LoVo (cell line): ENCODE results near the gene MT1X.

ENCODE experiments used
- DNase-seq: peaks from one replicate; pipeline ENCODE4 v3.0.0-alpha.2; 2016; ENCODE audit warnings: low spot score

The MT1X gene

DNA sequence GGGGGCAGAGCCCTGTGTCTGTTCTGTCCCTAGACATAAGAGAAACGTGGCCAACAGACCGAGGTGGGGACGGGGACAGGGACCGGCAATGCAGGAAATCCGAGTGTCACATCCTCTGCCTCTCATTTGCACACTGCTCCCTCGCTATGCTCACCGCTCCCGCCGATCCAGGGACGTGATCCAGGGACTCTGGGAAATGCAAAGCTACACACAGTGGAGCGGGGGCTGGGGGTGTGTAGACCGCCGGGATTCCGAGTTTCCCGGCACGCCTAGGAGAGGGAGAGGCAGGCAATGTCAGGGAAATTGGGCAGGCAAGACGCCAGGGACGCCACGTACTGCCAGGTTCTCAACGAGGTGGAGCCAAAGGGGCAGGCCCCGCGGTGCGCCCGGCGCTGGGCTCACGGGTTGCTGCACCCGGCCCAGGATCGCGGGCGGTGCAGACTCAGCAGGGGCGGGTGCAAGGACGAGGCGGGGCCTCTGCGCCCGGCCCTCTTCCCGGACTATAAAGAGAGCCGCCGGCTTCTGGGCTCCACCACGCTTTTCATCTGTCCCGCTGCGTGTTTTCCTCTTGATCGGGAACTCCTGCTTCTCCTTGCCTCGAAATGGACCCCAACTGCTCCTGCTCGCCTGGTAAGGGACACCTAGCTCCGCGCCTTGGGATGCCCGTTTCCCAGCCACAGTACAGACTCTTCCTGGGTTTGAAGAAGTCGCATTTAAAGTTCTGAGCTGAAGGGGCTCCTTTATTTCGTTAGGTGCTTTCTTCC is at the start of gene MT1X:
TSS of gene MT1X (plus strand) at position 532 of the 764 bp plus-strand sequence. CDS start at position 603, 71 bp downstream.
- DNase-seq = peak; percentile 93

DNA sequence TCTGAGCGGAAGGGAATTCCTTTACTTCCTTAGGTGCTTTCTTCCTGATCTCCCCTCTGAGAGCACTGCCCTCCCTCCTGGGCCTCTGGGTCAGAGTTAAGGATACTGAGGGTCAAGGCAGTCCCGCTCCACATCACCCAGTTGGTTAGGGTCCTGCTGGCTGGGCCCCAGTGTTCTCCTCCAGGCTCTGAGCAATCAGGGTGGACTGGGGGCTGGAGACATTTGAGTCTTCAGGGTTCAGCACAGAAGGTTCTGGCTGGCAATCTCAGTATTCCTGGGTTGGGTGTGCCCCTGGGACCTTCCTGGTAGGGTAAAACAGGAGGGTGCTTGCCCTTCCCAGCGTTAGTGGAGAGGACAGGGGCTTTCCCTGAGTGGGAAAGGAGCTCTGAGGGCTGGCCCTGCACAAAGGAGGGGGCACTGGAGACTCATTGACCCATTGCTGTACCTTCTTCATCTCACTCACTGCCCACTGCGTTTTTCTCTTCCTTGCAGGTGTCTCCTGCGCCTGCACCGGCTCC is 49.4 kb upstream of the MT1X start:
- DNase-seq = no peak

DNA sequence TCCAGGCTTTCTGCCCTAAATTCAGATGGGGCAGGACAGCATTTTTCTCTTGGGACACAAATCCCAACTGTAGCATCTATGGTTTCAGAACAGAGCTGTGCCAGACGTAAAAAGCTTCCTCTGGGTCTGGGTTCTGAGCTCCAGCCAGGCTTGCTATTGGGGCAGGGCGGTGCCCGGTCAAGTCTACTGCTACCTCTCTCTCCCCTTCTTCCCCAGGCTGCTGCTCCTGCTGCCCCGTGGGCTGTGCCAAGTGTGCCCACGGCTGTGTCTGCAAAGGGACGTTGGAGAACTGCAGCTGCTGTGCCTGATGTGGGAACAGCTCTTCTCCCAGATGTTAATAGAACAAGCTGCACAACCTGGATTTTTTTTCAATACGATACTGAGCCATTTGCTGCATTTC is 48.7 kb upstream of the MT1X start:
- DNase-seq = no peak

DNA sequence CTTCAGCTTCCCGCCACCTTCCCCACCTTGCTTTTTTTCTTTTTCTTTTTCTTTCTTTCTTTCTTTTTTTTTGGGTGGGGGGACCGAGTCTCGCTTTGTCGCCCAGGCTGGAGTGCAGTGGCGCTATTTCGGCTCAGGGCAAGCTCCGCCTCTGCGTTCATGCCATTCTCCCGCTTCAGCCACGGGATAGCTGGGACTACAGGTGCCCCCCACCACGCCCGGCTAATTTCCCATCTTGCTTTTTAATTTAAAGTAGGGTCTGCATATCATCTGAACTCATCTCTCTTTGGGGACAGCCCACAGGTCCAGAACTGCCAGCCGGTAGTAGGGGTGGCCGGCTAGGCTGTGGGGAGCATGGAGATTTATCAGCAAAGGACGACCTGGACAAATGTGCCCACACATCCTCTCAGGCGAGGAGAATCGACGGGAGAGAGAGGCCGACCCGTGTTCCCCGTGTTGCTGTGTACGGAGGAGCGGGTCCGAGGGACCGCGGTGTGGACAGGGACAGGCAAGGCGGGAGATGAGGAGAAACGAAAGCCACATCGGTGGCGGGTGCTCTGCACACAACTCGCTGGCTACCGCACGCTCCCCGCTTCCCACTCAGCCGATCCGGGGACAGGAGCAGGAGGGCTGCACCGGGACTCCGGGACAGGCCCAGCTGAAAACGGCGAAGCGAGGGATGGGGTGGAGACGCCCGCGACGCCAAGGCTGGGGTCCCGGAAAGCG is 47.4 kb upstream of the MT1X start:
- DNase-seq = no peak

DNA sequence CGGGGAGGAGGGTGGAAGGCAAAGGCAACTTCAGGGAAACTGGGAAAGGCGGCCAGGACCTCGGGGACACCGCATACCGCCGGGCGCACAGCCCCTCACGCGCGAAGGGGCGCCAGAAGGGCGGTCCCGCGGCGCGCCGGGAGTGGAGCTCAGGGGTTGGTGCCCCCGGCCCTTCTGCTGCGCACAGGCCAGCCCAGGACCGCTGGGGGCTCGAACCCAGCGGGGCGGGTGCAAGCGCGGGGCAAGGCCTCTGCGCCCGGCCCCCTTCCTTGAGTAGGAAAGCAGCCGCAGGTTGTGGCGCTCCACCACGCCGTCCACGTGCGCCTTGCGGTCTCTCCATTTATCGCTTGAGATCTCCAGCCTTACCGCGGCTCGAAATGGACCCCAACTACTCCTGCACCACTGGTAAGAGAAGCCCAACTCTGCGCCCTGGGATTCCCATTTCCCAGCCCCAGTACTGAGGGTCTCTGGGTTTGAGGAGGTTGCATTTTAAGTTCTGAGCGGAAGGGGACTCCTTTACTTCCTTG is 46.8 kb upstream of the MT1X start:
- DNase-seq = no peak

DNA sequence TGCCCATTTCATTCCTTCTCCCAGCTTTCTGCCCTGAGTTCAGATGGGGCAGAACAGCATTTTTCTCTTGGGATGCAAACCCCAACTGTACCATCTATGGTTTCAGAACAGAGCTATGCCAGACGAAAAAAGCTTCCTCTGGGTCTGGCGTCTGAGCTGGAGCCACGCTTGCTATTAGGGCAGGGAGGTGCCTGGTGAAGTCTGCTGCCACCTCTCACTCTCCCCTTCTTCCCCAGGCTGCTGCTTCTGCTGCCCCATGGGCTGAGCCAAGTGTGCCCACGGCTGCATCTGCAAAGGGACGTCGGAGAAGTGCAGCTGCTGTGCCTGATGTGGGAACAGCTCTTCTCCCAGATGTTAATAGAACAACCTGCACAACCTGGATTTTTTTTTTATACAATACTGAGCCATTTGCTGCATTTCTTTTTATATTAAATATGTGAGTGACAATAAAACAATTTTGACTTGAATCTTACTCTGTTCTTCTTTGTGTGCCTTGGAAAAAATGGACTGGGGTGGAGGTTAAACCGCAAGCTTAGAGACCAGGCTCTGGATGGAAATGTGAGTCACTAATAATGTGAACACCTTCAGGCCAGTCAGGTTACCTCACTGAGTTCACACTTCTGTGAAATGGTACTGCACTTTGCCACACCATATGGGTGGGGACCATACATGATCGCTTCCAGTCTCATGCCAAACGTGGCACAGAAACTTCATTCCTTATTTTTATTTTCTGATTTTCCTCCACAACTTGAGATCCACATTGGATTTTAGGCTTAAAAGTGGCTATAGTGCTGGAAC is 45.5 kb upstream of the MT1X start:
- DNase-seq = no peak

DNA sequence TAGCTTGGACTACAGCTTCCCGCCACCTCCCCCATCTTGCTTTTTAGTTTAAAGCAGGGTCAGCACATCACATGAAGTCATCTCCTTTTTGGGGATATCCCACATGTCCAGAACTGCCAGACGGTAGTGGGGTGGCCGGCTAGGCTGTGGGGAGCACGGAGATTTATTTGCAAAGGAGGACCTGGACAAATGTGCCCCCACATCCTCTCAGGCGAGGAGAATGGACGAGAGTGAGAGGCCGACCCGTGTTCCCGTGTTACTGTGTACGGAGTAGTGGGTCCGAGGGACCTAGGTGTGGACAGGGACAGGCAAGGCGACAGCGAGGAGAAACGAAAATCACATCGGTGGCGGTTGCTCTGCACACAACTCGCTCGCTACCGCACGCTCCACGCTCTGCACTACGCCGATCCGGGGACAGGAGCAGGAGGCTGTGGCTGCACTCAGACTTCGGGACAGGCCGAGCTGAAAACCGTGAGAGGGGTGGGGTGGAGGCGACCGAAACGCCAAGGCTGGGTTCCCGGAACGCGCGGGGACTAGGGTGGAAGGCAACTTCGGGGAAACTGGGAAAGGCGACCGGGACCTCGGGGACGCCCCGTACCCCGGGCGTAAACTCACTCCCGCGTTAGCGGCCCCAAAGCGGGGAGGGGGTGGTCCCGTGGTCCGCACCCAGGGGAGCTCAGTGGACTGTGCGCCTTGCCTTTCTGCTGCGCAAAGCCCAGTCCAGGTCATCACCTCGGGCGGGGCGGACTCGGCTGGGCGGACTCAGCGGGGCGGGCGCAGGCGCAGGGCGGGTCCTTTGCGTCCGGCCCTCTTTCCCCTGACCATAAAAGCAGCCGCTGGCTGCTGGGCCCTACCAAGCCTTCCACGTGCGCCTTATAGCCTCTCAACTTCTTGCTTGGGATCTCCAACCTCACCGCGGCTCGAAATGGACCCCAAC is 44.2 kb upstream of the MT1X start, which contains the start of gene MT1A:
TSS of gene MT1A (plus strand) at position 853 of the 937 bp plus-strand sequence. CDS start at position 926, 73 bp downstream.
- DNase-seq = peak; percentile 77

DNA sequence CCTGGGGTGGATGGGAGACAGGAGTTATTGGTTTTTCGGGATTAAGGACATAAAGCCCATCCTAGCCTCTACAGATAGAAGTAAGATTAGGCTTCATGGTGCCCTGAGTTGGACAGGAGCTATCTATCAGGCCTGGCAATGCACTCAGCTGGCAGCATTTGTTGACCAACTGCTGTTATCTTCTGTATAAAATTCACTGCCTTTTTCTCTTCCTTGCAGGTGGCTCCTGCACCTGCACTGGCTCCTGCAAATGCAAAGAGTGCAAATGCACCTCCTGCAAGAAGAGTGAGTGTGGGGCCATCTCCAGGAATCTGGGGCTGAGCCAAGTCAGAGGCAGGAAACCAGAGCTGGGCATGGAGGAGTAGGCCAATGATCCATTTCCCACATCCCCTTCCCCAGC is 43.2 kb upstream of the MT1X start:
- no peak for DNase-seq

DNA sequence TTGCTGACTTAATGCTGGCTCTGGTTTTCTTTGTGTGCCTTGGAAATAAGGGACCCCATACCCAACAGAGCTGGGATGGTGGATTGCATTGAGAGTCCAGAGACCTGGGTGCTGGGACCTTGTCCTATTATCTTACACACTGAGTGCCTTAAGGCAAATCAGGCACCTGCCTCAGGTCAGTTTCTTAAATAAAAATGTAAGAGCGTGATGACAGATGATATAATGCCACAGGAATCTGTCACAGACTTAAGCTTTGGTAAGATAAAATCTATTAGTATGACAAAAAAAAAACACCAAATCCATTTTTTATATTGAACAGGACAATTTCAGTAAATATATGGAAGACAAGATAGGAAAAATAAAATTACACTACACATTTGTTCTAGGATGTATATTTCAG is 42.2 kb upstream of the MT1X start:
- DNase-seq = no peak

DNA sequence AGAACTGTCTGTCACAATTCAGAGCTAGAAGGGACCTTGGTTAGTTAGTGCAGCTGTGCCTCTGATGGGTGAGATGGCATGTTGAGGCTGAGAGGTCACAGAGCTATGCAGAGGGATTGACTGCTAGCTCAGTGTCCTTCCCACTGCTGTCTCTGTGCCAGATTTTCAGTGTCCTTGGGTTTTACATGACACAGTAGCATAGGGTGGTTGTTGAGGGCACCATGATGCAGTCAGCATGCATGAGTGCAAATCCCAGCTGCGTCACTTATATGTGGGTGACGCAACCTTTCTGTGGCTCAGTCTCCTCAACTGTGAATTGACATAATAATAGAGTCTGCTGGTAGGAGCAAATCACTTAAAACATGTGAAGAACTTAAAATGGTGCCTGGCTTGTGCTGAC is 41.1 kb upstream of the MT1X start:
- no peak for DNase-seq

DNA sequence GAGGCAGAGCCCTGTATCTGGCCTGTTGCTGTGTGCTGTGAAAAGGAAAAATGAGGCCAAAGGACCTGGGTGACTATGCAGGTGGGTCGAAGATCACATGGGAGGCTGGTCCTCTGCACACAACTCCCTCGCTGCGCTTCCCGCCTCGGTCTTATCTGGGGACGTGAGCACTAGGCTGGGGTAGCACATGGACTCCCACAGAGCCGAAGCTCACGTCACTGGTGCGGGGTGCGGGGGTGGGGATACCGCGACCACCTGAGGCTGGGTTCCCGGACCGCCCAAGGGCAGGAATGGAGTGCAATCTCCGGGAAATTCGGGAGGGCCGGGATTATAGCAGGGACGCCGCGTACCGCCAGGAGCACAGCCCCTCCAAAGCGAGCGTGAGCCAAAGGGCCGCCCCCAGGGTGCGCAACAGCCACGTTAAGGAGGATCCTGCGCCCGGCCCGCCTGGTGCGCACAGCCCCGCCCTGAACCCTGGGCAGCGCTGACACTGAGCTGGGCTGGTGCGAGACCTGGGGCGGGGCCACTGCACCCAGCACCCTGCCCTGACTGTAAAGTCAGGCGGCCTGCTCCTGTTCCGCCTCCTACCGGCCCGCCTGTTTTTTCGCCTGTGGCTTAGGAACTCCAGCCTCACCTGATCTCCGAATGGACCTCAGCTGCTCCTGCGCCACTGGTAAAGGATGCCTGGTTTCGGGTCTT is 39.0 kb upstream of the MT1X start:
- peak; percentile 83 for DNase-seq

DNA sequence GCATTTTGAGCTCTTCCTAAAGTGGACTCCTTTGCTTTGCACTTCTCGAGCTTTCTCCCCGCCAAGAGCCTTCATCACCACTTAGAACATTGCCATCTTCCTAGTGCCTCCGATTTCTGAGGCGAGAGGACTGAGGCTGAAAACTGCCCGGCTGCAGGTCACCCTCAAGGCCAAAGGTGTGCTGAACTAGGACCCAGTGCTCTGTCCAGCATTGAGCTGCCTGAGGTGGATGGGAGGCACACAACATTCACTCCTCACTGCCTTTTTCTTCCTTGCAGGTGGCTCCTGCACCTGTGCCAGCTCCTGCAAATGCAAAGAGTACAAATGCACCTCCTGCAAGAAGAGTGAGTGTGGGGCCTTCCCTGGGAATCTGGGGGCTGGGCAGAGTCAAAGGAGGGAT is 38.4 kb upstream of the MT1X start:
- DNase-seq = no peak

DNA sequence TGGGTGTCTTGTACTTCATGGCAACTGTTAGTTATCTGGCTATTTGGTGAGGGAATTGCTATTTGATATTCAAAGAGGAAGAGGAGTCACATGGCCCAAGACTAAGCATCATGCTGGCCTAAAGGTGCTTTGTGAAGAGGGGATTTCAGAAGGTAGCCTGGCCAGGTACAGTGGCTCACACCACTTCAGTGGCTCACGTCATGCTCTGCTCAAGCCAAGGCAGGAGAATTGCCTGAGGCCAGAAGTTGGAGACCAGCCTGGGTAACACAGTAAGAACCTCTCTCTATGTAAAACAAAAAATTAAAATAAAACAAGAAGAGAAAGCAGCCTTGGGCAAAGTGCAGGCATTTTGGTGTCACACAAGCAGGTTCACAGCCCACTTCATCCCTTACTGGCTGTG is 37.0 kb upstream of the MT1X start:
- no peak for DNase-seq

DNA sequence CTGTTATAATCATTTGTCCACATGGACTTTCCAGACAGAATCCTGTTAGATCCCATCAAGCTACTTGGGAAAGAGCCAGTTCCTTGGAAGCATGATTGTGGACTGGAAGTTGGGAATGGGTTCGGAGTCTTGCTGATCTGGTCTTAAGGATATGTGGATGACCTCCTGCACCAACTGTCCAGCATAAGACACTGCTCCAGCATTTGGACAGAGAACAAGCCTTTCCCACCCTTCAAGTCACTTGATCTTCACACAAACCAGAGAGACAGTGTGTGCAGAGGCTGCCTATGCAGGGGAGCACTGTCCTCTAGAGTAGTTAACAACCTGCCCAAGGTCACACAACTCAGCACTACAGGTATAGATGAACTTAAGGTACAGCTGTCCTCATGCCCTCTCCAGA is 36.4 kb upstream of the MT1X start:
- DNase-seq = no peak

DNA sequence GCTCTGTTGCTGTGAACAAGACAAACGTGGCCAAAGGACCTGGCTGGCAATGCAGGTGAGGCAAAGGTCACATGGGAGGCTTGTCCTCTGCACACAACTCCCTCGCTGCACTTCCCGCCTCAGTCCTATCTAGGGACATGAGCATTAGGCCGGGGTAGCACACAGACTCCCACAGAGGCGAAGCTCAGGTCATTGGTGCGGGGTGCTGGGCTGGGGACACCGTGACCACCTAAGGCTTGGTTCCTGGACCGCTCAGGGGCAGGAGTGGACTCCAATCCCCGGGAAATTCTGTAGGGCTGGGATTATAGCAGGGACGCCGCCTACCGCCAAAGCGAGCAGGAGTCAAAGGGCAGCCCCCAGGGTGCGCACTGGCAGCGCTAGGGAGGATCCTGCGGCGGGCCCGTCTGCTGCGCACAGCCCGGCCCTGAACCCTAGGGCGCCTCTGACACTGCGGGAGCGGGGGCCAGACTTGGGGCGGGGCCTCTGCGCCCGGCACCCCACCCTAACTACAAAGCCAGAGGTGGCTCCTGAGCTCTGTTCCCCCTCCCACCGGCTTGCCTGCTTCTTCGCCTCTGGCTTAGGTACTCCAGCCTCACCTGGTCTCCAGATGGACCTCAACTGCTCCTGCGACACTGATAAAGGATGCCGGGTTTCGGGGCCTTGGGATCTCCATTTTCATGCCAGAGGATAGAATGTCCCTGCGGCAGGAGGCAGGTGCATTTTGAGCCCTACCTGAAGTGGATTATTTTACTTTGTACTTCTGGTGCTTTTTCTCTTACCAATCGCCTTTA is 34.4 kb upstream of the MT1X start:
- no peak for DNase-seq

DNA sequence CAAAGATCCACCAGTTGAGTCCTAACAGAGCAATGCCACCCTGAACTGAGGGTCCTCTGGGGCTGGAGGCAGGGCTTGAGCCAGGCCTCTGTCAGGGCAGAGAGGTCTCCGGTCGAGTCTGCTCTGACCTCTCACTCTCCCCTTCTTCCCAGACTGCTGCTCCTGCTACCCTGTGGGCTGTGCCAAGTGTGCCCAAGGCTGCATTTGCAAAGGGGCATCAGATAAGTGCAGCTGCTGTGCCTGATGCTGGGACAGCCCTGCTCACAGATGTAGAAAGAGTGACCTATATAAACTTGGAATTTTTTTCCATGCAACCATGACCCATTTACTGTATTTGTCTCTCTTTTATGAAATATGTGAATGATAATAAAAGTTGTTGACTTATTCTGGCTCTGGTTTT is 33.0 kb upstream of the MT1X start:
- no peak for DNase-seq

DNA sequence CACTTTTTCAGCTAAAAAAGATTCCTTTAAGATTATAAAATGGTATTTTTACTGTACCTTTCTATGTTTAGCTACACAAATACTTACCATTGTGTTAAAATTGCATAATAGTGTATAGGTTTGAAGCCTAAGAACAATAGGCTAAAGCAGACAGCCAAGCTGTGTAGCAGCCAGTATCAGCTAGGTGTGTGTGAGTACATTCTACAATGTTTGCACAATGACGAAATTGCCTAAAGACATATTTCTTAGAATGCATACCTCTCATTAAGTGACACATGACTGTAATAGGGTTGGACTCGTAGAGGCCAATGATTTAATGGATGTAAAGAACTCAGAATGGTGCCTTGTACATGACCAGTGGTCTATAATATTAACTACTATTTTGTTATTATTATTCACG is 32.5 kb upstream of the MT1X start:
- DNase-seq = no peak

DNA sequence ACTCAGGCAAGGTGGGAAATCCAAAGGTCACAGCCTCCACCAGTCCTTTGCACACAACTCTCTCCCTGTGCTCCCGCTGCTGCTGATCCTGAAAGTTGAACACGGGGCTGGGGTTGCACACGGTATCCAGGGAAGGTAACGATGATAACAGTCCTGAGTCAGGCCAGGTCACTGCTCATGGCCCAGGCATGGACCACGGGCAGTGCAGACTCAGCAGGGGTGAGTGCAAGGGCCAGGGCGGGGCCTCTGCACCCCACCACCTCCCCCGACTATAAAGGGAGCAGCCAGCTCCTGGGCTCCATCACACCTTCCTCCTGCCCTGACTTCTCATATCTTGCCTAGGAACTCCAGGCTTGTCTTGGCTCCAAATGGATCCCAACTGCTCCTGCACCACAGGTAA is 30.7 kb upstream of the MT1X start, which contains the start of gene MT1B:
TSS of gene MT1B (plus strand) at position 301 of the 400 bp plus-strand sequence. CDS start at position 369, 68 bp downstream.
- no peak for DNase-seq

DNA sequence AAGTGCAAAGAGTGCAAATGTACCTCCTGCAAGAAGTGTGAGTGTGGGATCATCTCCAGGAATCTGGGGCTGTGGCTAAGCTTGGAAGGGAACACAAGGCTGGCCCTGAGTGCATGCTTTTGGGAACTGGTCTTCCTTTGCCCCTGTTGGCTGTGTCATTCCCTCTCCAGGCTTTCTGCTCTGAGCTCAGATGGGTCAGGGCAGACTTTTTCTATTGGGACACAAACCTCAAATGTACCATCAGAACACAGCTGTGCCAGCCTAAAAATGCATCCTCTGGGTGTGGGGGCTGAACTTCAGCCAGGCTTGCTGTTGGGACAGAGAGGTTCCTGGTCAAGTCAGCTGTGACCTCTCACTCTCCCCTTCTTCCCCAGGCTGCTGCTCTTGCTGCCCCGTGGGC is 29.7 kb upstream of the MT1X start:
- no peak for DNase-seq

DNA sequence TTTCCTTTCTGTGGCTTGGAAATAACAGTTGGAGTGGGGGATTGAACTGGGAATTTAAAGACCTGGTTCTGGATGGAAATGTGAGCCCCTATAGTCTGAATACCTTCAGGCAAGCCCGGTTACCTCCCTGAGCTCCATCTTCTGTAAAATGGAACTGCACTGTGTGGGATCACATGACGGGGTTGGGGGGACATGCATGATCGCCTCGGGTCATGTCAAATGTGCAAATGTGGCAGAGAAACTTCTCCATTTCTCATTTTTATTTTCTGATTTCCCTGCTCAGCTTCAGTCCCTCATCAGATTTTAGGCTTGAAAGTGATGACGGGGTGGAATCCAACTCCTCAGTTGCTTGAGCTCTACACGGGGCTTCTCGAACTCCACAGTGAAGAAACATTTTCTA is 29.1 kb upstream of the MT1X start:
- DNase-seq = no peak
